Measurements from ENCODE around the gene RPL7A. TPM values are rescaled to one million over a fixed set of nuclear protein-coding genes. Genes with fewer than 3 reads are reported as not detected.

The RPL7A gene
- total RNA-seq, 6 experiments from 2014 or later: 2,011 to 2,156 (median 2,046) TPM

- H3K4me1 Mint-ChIP-seq (ENCODE audit: low read depth): peaks cover 25% of the 10 kb centered on the region
- no peaks in the 10 kb centered on the region for H3K9me3 Mint-ChIP-seq
- H3K27me3 Mint-ChIP-seq (ENCODE audit: insufficient read depth): peaks cover 6% of the 10 kb centered on the region
- H3K36me3 Mint-ChIP-seq (ENCODE audit: low read depth): peaks cover 10% of the 10 kb centered on the region
- H3K4me3 Mint-ChIP-seq: peak overlapping the region; percentile 75
- no peak for TF ChIP-seq CTCF (IDR thresholded peaks at IDR 0.05)
- peak; percentile 65 for DNase-seq
- peak overlapping the region; percentile 43 for H3K27ac Mint-ChIP-seq
Observed at GRCh38 chr9:133377721-133378216, 29.8 kb downstream of the RPL7A start.

GRCh38 chr9:133378408-133378962, 30.5 kb downstream of the RPL7A start:
- H3K36me3 Mint-ChIP-seq (ENCODE audit: low read depth): peaks cover 8% of the 10 kb centered on the region
- H3K9me3 Mint-ChIP-seq: no peaks in the 10 kb centered on the region
- no peak for DNase-seq
- H3K27me3 Mint-ChIP-seq (ENCODE audit: insufficient read depth): peaks cover 6% of the 10 kb centered on the region
- no peak for TF ChIP-seq CTCF (IDR thresholded peaks at IDR 0.05)
- H3K4me3 Mint-ChIP-seq: no peak overlapping the region
- peaks cover 25% of the 10 kb centered on the region for H3K4me1 Mint-ChIP-seq (ENCODE audit: low read depth)
- peak overlapping the region; percentile 43; the same call in 1 of the 2 replicates for H3K27ac Mint-ChIP-seq

GRCh38 chr9:133379153-133380086, 31.4 kb downstream of the RPL7A start:
- peaks cover 8% of the 10 kb centered on the region for H3K36me3 Mint-ChIP-seq (ENCODE audit: low read depth)
- peaks cover 6% of the 10 kb centered on the region for H3K27me3 Mint-ChIP-seq (ENCODE audit: insufficient read depth)
- H3K4me1 Mint-ChIP-seq (ENCODE audit: low read depth): peaks cover 25% of the 10 kb centered on the region
- no peak overlapping the region for H3K4me3 Mint-ChIP-seq
- H3K27ac Mint-ChIP-seq: no peak overlapping the region
- no peaks in the 10 kb centered on the region for H3K9me3 Mint-ChIP-seq
- no peak for TF ChIP-seq CTCF (IDR thresholded peaks at IDR 0.05)
- no peak for DNase-seq

GRCh38 chr9:133380734-133381133, 32.7 kb downstream of the RPL7A start:
- no peak for TF ChIP-seq CTCF (IDR thresholded peaks at IDR 0.05)
- no peak overlapping the region for H3K4me3 Mint-ChIP-seq
- H3K27me3 Mint-ChIP-seq (ENCODE audit: insufficient read depth): no peaks in the 10 kb centered on the region
- H3K27ac Mint-ChIP-seq: no peak overlapping the region
- no peaks in the 10 kb centered on the region for H3K9me3 Mint-ChIP-seq
- H3K36me3 Mint-ChIP-seq (ENCODE audit: low read depth): no peaks in the 10 kb centered on the region
- H3K4me1 Mint-ChIP-seq (ENCODE audit: low read depth): peaks cover 20% of the 10 kb centered on the region
- no peak for DNase-seq

DNA sequence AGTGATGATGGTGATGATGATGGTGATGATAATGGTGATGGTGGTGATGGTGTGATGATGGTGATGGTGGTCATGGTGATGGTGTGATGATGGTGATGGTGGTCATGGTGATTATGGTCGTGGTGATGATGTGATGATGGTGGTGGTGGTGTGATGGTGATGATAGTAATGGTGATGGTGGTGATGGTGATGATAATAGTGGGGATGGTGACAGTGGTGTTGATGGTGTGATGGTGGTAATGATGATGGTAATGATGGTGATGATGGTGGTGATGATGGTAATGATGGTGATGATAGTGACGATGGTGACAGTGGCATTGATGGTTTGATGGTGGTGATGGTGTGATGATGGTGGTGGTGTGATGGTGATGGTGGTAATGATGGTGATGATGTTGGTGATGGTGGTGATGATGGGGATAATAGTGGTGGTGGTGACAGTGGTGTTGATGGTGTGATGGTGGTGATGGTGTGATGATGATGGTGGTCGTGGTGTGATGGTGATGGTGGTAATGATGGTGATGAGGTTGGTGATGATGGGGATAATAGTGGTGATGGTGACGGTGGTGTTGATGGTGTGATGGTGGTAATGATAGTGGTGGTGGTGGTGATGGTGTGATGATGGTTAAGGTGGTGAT, 34.6 kb downstream of the RPL7A start:
- no peak for DNase-seq
- Mint-ChIP-seq H3K27ac (no peak overlapping the region), H3K9me3 (no peaks in the 10 kb centered on the region), H3K36me3 (ENCODE audit: low read depth) (no peaks in the 10 kb centered on the region), H3K4me1 (ENCODE audit: low read depth) (peaks cover 12% of the 10 kb centered on the region), H3K27me3 (ENCODE audit: insufficient read depth) (no peaks in the 10 kb centered on the region), H3K4me3 (no peak overlapping the region)
- TF ChIP-seq CTCF (IDR thresholded peaks at IDR 0.05): no peak

All from HFFc6 (cell line).